GM12891 (cell line): ENCODE data around the gene ZNF107. TPM values are rescaled to one million over a fixed set of nuclear protein-coding genes. Genes with fewer than 3 reads are reported as not detected.
A peak's percentile ranks its signal among the peaks of the same experiment; 100 is the strongest.

ENCODE experiments used
- DNase-seq: peaks from one replicate; pipeline ENCODE4 v3.0.0; 2011; ENCODE audit warnings: low spot score; ENCODE audit not compliant: insufficient read length
- FAIRE-seq: peaks from 2 replicates; lab custom pipeline; 2011; peaks lifted over from hg19 to GRCh38; lab: Jason Lieb, UNC
- PAX5 ChIP-seq: IDR thresholded peaks from 2 replicates; pipeline ENCODE4 v1.6.1; 2011; ENCODE audit warnings: low read length, moderate library complexity, mild to moderate bottlenecking; ENCODE audit not compliant: insufficient read depth, severe bottlenecking
- POLR2A ChIP-seq: IDR thresholded peaks from 2 replicates; pipeline ENCODE4 v1.6.1; 2011; ENCODE audit warnings: low read depth, low read length, control low read depth
- POLR2AphosphoS5 ChIP-seq: IDR thresholded peaks from 2 replicates; pipeline ENCODE4 v1.6.1; 2011; ENCODE audit warnings: low read depth, low read length, control low read depth
- POU2F2 ChIP-seq: IDR thresholded peaks from 2 replicates; pipeline ENCODE4 v1.6.1; 2011; ENCODE audit warnings: low read depth, mild to moderate bottlenecking, control low read depth, low read length, moderate library complexity
- SPI1 ChIP-seq: IDR thresholded peaks from 2 replicates; pipeline ENCODE4 v1.6.1; 2011; ENCODE audit warnings: low read depth, low read length, control low read depth
- TAF1 ChIP-seq: IDR thresholded peaks from 2 replicates; pipeline ENCODE4 v1.6.1; 2011; ENCODE audit warnings: low read depth, low read length, control low read depth
- polyA plus RNA-seq: library from polyadenylated mRNA; unstranded; fragments of >200 nt; gene quantifications from one replicate; pipeline ENCODE4 v1.2.1, GENCODE V29; 2012; ENCODE audit warnings: low read depth, missing spikeins, inconsistent platforms; ENCODE audit not compliant: missing spikeins

Gene ZNF107
- 7.5 TPM for polyA plus RNA-seq

DNA sequence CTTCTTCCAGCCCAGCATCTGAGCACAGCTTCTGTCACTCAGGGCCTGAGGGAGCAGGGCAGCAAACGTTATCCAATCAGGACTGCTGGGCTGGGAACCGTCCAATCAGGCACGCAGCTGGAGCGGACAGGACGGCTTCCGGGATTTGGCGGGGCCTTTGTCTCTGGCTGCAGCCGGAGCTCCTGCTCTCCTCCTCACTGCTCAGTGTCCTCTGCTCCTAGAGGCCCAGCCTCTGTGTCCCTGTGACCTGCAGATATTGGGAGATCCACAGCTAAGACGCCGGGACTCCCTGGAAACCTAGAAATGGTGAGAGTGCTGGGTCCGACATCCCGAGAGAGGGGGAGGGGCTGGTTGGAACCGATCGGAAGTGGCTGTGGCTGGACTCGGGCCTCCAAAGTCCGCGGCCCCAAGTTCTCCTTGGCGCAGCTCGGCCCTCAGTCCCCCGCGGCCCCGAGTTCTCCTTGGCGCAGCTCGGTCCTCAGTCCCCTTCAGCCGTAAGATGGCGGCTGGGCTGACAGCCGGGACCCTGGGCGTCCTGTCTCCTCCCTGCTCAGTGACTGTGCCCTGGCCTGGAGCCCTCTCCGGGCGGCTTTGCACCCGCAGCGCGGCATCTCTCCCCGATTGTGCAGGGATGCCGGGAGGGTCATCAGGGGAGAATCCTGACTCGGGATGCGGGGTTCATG lies at the start of gene ZNF107:
Gene ZNF107, plus strand, starts transcription at position 154 of the 683 bp plus-strand sequence. Its CDS starts 150 bp downstream, at position 304.
- TF ChIP-seq TAF1 (peak; percentile 77), POU2F2 (0 out of 2 replicates have a peak, but pooled peaks have one; percentile 23), PAX5 (no peak), POLR2A (peak; percentile 93), SPI1 (no peak), POLR2AphosphoS5 (peak; percentile 86)
- FAIRE-seq: peak; percentile 96

DNA sequence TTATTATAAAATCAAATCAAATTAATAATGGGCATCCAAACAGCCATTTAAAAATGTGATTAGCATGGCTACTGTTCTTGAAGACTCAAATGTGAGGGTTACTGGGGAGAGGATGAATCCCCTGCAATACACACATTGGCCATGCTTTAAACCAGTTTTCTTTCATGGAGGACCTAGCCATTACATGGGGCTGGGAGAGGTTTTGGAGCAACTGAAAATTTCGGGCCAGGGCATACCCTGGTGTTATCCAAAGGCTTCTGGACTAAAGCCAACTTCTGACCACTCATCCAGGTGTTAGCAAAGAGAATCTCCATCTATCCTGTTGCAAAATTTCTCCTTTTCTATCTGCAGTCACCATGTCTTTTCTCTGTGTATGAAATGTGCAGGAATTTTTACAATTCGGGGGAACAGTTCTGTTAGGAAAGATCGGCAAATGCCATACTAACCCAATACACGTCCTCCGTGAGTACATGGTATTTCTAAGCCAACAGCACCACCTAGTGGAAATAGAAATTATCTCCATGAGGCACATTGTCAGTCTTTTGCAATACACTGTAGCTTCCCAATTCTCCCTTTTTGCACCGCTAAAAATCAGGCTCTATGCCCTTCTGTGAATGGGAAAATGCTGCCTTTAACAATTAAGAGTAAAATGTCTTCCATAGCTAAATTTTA lies 47.0 kb upstream of the ZNF107 start:
- DNase-seq (no peak), FAIRE-seq (peak; percentile 43)
- TF ChIP-seq PAX5 (no peak), SPI1 (no peak)

More for the DNA sequence above, at the start of gene ZNF107:
- peak; percentile 66 for DNase-seq

DNA sequence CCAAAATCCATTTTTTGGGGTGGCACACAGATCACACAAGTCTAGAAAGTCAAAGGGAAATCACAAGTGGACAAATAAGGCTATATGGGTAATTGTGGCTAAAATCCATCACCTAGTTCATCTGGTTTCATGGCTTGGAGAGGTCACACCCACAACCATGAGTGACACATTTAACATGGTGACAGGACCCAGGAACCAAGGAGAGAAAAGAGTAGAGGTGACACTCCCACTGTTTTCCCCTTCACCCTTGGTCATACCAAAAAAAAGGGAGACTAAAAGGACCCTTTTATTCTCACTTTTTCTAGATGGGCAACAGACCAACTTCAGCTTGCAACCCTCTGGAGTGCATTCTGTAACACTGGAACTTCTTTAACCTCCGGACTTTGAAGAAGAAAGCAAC lies 46.2 kb upstream of the ZNF107 start:
- FAIRE-seq (no peak), DNase-seq (no peak)
- TF ChIP-seq PAX5 (no peak), POLR2AphosphoS5 (no peak), POLR2A (no peak), SPI1 (no peak), POU2F2 (no peak), TAF1 (no peak)

- no peak for TF ChIP-seq PAX5
- no peak for TF ChIP-seq SPI1
- TF ChIP-seq POLR2AphosphoS5: no peak
- no peak for TF ChIP-seq POU2F2
- no peak for TF ChIP-seq POLR2A
- TF ChIP-seq TAF1: no peak
Observed at GRCh38 chr7:64621656-64622055, 44.3 kb upstream of the ZNF107 start.

DNA sequence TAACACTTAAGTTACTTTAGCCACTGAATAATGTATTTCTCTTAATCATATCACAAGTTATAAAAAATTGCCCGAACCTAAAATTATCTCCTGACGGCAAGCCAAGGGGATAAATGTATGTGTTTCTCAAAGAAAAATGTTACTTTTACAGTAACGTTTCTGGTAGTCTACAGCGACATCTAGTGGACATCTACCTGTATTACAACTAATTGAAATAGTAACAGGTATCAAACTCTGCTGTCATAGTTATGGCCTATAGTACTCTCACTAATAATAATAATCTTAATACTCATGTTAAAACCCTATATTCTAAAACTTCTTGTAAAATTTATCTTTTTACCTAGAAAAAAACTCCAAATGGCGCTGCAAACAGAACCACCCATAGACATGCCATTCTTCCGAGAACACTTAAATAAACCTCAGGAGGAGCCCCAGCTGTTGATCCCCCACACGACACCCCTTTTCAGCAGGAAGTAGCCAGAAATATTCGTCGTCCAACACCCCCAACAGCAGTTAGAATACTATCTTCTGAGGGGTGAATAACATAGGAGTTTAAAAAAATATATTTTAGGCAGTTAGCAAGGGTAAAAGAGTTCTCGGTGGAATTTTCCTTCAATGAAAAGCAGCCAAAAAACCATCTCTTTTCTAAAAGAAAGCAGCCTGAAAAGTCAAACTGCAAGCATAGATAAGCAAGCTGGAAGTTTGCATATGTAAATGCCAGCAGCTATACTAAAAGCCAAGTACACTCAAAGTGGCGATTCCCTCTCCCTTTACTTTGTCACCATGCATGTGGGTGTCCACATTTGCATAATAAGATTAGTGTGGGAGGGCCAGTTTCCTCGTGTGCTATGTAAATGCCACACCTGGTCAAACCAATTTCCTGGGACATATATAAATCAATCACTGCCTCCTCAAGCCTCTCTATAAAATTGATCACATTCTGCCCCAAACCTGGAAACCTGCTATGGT lies 40.5 kb upstream of the ZNF107 start:
- DNase-seq (no peak), FAIRE-seq (no peak)
- TF ChIP-seq POU2F2 (peak; percentile 95), POLR2AphosphoS5 (no peak), TAF1 (no peak)

More at GRCh38 chr7:64621656-64622055, 44.3 kb upstream of the ZNF107 start:
- DNase-seq: no peak
- no peak for FAIRE-seq

- TF ChIP-seq POLR2AphosphoS5 (no peak), SPI1 (no peak), PAX5 (no peak), POLR2A (no peak), TAF1 (no peak), POU2F2 (no peak)
- no peak for FAIRE-seq
Observed at GRCh38 chr7:64626083-64626469, 39.9 kb upstream of the ZNF107 start.

GRCh38 chr7:64626557-64626956 lies 39.4 kb upstream of the ZNF107 start:
- DNase-seq: no peak
- FAIRE-seq: no peak
- no peak for TF ChIP-seq TAF1
- TF ChIP-seq POLR2AphosphoS5: no peak

More at GRCh38 chr7:64626083-64626469, 39.9 kb upstream of the ZNF107 start:
- no peak for DNase-seq

GRCh38 chr7:64628192-64628591 lies 37.7 kb upstream of the ZNF107 start:
- DNase-seq (no peak), FAIRE-seq (no peak)
- TF ChIP-seq POLR2AphosphoS5 (no peak), PAX5 (no peak), SPI1 (no peak), POLR2A (no peak), TAF1 (no peak), POU2F2 (no peak)

DNA sequence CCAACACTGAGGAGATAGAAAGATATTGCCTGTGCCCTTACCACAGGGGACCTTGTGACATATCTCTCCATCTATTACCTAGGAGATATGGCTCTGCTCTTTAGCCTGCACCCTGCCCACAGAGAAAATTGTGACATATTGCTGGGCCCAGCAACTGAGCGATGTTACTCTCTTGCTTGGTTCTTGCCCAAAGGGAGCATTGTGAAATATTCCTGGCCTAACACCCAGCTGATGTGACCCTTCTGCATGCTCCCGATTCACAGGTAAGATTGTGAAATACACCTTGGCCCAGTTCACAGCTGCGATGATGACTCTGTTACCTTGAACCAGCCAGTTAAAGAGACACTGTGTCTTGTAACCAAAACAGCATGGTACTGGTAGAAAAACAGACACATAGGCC lies 37.2 kb upstream of the ZNF107 start:
- no peak for TF ChIP-seq POU2F2
- TF ChIP-seq TAF1: no peak
- FAIRE-seq: no peak
- DNase-seq: no peak
